ENCODE results near the gene GAGE12G. TPM values are rescaled to one million over a fixed set of nuclear protein-coding genes. Genes with fewer than 3 reads are reported as not detected.
"Not testable (repeated sequence)": the region's sequence is repeated elsewhere in the genome, so short reads cannot be mapped to it uniquely, and the experiment has no call there.

GAGE12G gene
- not detected for total RNA-seq (2021; fragmentation: NEBNext Ultra II Directional; extraction: Animal tissue kit (Norgen Biotek cat#: 25700))
- long read RNA-seq: 0 reads

DNA sequence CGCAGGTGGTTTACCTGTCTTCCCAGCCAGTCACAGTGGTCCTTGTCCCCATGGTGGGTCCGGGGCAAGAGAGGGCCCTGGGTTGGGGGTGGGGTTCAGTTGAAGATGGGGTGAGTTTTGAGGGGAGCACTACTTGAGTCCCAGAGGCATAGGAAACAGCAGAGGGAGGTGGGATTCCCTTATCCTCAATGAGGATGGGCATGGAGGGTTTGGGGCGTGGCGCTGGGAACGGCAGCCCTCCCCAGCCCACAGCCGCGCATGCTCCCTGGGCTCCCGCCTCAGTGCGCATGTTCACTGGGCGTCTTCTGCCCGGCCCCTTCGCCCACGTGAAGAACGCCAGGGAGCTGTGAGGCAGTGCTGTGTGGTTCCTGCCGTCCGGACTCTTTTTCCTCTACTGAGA, at the start of gene GAGE12G:
TSS of gene GAGE12G (plus strand) at position 301 of the 400 bp plus-strand sequence. CDS start 1,155 bp downstream, outside the sequence.
- not testable (repeated sequence) for H3K36me3 Mint-ChIP-seq (ENCODE audit: low read depth); H3K4me1 Mint-ChIP-seq (ENCODE audit: low read depth)

DNA sequence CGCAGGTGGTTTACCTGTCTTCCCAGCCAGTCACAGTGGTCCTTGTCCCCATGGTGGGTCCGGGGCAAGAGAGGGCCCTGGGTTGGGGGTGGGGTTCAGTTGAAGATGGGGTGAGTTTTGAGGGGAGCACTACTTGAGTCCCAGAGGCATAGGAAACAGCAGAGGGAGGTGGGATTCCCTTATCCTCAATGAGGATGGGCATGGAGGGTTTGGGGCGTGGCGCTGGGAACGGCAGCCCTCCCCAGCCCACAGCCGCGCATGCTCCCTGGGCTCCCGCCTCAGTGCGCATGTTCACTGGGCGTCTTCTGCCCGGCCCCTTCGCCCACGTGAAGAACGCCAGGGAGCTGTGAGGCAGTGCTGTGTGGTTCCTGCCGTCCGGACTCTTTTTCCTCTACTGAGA, 38.3 kb upstream of the GAGE12G start, which contains the start of gene GAGE12C:
TSS of gene GAGE12C (plus strand) at position 301 of the 400 bp plus-strand sequence. CDS start 1,155 bp downstream, outside the sequence.
- H3K27me3 Mint-ChIP-seq (ENCODE audit: insufficient read depth); H3K36me3 Mint-ChIP-seq (ENCODE audit: low read depth); DNase-seq; H3K27ac Mint-ChIP-seq; H3K9me3 Mint-ChIP-seq; H3K4me3 Mint-ChIP-seq; H3K4me1 Mint-ChIP-seq (ENCODE audit: low read depth): not testable (repeated sequence)

More for the DNA sequence above, at the start of gene GAGE12G:
- not testable (repeated sequence) for DNase-seq; H3K27ac Mint-ChIP-seq; H3K27me3 Mint-ChIP-seq (ENCODE audit: insufficient read depth); H3K4me3 Mint-ChIP-seq; H3K9me3 Mint-ChIP-seq

GRCh38 chrX:49541433-49541832, 28.8 kb upstream of the GAGE12G start, which contains the start of gene GAGE12D:
TSS of gene GAGE12D (plus strand) at chrX:49541733. CDS start at chrX:49542888, 1,155 bp downstream.
- H3K9me3 Mint-ChIP-seq; H3K4me1 Mint-ChIP-seq (ENCODE audit: low read depth); H3K27me3 Mint-ChIP-seq (ENCODE audit: insufficient read depth); H3K4me3 Mint-ChIP-seq; H3K27ac Mint-ChIP-seq; DNase-seq; H3K36me3 Mint-ChIP-seq (ENCODE audit: low read depth): not testable (repeated sequence)

DNA sequence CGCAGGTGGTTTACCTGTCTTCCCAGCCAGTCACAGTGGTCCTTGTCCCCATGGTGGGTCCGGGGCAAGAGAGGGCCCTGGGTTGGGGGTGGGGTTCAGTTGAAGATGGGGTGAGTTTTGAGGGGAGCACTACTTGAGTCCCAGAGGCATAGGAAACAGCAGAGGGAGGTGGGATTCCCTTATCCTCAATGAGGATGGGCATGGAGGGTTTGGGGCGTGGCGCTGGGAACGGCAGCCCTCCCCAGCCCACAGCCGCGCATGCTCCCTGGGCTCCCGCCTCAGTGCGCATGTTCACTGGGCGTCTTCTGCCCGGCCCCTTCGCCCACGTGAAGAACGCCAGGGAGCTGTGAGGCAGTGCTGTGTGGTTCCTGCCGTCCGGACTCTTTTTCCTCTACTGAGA, 19.2 kb upstream of the GAGE12G start, which contains the start of gene GAGE12E:
TSS of gene GAGE12E (plus strand) at position 301 of the 400 bp plus-strand sequence. CDS start 1,155 bp downstream, outside the sequence.
- not testable (repeated sequence) for H3K4me1 Mint-ChIP-seq (ENCODE audit: low read depth); H3K27ac Mint-ChIP-seq; H3K9me3 Mint-ChIP-seq; DNase-seq; H3K36me3 Mint-ChIP-seq (ENCODE audit: low read depth); H3K27me3 Mint-ChIP-seq (ENCODE audit: insufficient read depth); H3K4me3 Mint-ChIP-seq

DNA sequence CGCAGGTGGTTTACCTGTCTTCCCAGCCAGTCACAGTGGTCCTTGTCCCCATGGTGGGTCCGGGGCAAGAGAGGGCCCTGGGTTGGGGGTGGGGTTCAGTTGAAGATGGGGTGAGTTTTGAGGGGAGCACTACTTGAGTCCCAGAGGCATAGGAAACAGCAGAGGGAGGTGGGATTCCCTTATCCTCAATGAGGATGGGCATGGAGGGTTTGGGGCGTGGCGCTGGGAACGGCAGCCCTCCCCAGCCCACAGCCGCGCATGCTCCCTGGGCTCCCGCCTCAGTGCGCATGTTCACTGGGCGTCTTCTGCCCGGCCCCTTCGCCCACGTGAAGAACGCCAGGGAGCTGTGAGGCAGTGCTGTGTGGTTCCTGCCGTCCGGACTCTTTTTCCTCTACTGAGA, 9.7 kb upstream of the GAGE12G start, which contains the start of gene GAGE12F:
TSS of gene GAGE12F (plus strand) at position 301 of the 400 bp plus-strand sequence. CDS start 1,155 bp downstream, outside the sequence.
- not testable (repeated sequence) for DNase-seq; H3K4me1 Mint-ChIP-seq (ENCODE audit: low read depth); H3K27me3 Mint-ChIP-seq (ENCODE audit: insufficient read depth); H3K4me3 Mint-ChIP-seq; H3K27ac Mint-ChIP-seq; H3K9me3 Mint-ChIP-seq; H3K36me3 Mint-ChIP-seq (ENCODE audit: low read depth)

DNA sequence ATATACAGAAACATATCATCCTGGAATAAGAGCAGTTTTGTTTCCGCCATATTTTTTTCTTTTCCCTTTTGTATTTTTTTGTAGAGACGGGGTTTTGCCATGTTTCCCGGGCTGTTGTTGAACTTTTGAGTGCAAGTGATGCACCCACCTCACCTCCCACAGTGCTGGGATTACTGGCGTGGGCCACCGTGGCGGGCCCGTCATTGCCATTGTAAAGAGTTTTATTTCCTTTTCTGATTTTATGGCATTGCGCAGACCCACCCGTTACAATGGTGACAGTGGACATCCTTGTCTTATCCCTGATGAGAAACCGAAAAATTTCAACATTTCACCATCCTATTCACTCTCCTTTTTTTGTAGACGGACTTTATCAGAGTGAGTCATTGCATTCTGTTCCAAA, 1.5 kb upstream of the GAGE12G start:
- not testable (repeated sequence) for H3K4me3 Mint-ChIP-seq; H3K27me3 Mint-ChIP-seq (ENCODE audit: insufficient read depth); H3K36me3 Mint-ChIP-seq (ENCODE audit: low read depth); H3K4me1 Mint-ChIP-seq (ENCODE audit: low read depth); H3K27ac Mint-ChIP-seq; H3K9me3 Mint-ChIP-seq; DNase-seq

GRCh38 chrX:49569152-49569551, 1.0 kb upstream of the GAGE12G start:
- H3K4me3 Mint-ChIP-seq; H3K27ac Mint-ChIP-seq; H3K9me3 Mint-ChIP-seq; DNase-seq; H3K4me1 Mint-ChIP-seq (ENCODE audit: low read depth); H3K36me3 Mint-ChIP-seq (ENCODE audit: low read depth); H3K27me3 Mint-ChIP-seq (ENCODE audit: insufficient read depth): not testable (repeated sequence)

DNA sequence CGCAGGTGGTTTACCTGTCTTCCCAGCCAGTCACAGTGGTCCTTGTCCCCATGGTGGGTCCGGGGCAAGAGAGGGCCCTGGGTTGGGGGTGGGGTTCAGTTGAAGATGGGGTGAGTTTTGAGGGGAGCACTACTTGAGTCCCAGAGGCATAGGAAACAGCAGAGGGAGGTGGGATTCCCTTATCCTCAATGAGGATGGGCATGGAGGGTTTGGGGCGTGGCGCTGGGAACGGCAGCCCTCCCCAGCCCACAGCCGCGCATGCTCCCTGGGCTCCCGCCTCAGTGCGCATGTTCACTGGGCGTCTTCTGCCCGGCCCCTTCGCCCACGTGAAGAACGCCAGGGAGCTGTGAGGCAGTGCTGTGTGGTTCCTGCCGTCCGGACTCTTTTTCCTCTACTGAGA, 9.4 kb downstream of the GAGE12G start, which contains the start of gene GAGE12H:
TSS of gene GAGE12H (plus strand) at position 301 of the 400 bp plus-strand sequence. CDS start 1,155 bp downstream, outside the sequence.
- H3K4me1 Mint-ChIP-seq (ENCODE audit: low read depth); H3K27me3 Mint-ChIP-seq (ENCODE audit: insufficient read depth); H3K4me3 Mint-ChIP-seq; H3K27ac Mint-ChIP-seq; DNase-seq; H3K36me3 Mint-ChIP-seq (ENCODE audit: low read depth); H3K9me3 Mint-ChIP-seq: not testable (repeated sequence)

- not testable (repeated sequence) for H3K4me3 Mint-ChIP-seq; H3K9me3 Mint-ChIP-seq; H3K36me3 Mint-ChIP-seq (ENCODE audit: low read depth); H3K27ac Mint-ChIP-seq; H3K4me1 Mint-ChIP-seq (ENCODE audit: low read depth); DNase-seq; H3K27me3 Mint-ChIP-seq (ENCODE audit: insufficient read depth)
Observed at GRCh38 chrX:49589196-49589595, 19.0 kb downstream of the GAGE12G start, which contains the start of gene GAGE2A. TSS of gene GAGE2A (plus strand) at chrX:49589496. CDS start at chrX:49590651, 1,155 bp downstream.

DNA sequence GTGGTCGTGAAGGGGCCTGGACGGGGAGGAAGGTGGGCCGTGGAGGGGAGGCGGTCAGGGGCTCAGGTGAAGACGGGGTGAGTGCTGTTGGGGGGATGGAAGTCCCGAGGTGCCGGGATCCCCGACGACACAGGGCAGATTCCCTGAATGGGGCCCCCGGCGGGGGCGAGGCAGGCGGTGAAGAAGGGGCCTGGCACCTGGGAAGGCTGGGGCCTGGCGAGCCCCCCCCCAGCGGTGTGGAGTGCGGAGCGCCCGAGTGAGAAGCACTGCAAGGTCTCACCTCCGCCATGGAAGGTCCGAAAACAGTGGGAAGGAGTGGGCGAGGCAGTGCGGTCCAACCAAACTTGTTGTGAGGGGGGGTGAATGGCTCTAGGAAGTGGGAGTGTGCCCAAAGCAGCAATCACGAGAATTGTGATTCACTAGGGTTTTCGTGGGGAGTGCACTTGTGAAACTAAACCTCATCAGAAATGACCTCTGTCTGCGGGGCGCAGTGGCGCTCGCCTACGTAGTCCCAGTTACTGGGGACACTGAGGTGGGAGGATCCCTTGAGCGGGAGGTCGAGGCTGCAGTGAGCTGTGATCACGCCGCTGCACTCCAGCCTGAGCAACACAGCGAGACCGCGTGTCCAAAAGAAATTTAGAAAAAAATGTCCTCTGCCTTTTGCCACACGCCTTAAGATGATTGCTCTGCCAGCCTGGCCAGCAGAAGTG, 19.7 kb downstream of the GAGE12G start:
- not testable (repeated sequence) for H3K4me3 Mint-ChIP-seq; H3K4me1 Mint-ChIP-seq (ENCODE audit: low read depth); DNase-seq; H3K36me3 Mint-ChIP-seq (ENCODE audit: low read depth); H3K27me3 Mint-ChIP-seq (ENCODE audit: insufficient read depth); H3K9me3 Mint-ChIP-seq; H3K27ac Mint-ChIP-seq

DNA sequence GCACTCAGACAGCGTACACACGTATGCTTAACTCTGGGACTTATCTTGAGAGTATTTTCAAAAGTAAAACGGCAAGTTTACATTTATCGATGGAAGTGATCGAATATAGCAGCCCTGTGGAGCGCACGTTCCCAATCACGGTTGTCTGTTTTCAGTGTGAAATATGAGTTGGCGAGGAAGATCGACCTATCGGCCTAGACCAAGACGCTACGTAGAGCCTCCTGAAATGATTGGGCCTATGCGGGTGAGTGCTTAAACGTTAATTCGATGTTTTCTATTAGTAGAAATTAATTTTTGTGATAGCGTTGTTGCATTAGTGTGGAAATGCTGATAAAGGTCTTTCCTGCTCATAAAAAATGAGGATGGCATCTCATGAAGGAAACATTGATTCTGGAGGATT, 20.3 kb downstream of the GAGE12G start:
- H3K27ac Mint-ChIP-seq; H3K27me3 Mint-ChIP-seq (ENCODE audit: insufficient read depth); H3K4me3 Mint-ChIP-seq; H3K9me3 Mint-ChIP-seq; H3K36me3 Mint-ChIP-seq (ENCODE audit: low read depth); DNase-seq; H3K4me1 Mint-ChIP-seq (ENCODE audit: low read depth): not testable (repeated sequence)

DNA sequence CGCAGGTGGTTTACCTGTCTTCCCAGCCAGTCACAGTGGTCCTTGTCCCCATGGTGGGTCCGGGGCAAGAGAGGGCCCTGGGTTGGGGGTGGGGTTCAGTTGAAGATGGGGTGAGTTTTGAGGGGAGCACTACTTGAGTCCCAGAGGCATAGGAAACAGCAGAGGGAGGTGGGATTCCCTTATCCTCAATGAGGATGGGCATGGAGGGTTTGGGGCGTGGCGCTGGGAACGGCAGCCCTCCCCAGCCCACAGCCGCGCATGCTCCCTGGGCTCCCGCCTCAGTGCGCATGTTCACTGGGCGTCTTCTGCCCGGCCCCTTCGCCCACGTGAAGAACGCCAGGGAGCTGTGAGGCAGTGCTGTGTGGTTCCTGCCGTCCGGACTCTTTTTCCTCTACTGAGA, 28.5 kb downstream of the GAGE12G start, which contains the start of gene GAGE1:
TSS of gene GAGE1 (plus strand) at position 301 of the 400 bp plus-strand sequence. CDS start 1,155 bp downstream, outside the sequence.
- not testable (repeated sequence) for H3K27ac Mint-ChIP-seq; H3K27me3 Mint-ChIP-seq (ENCODE audit: insufficient read depth); H3K9me3 Mint-ChIP-seq; H3K36me3 Mint-ChIP-seq (ENCODE audit: low read depth); H3K4me1 Mint-ChIP-seq (ENCODE audit: low read depth); DNase-seq; H3K4me3 Mint-ChIP-seq
